K562 (cell line): ENCODE measurements around the gene VWA1. TPM values are rescaled to one million over a fixed set of nuclear protein-coding genes. Genes with fewer than 3 reads are reported as not detected.

ENCODE experiments used
- ATF4 ChIP-seq: fragments of 450-650 bp; formaldehyde crosslinking; IDR thresholded peaks from 2 replicates; pipeline ENCODE4 v1.4.0; 2022; ENCODE audit warnings: mild to moderate bottlenecking, moderate library complexity
- CTBP1 ChIP-seq: fragments of 450-650 bp; IDR thresholded peaks from 2 replicates; pipeline ENCODE4 v1.6.1; 2016; ENCODE audit warnings: borderline replicate concordance
- MYC ChIP-seq, 2 experiments: fragments of 250-450 bp in 1 of 2; sonication (Bioruptor Pico) in 1 of 2; IDR thresholded peaks; 2 replicates each; pipeline versions ENCODE4 v1.5.1 to v1.6.1; 2012 to 2021; ENCODE audit warnings: low read depth in 2 of 2, borderline replicate concordance in 1 of 2, improper control_type of control experiment in 1 of 2, low read length in 1 of 2, mild to moderate bottlenecking in 1 of 2, moderate library complexity in 1 of 2
- PHB2 ChIP-seq: fragments of 450-650 bp; IDR thresholded peaks from 2 replicates; pipeline ENCODE4 v1.6.1; 2017; ENCODE audit warnings: low read depth
- RAD21 ChIP-seq, 2 experiments: fragments of 250-450 bp in 1 of 2; fragments of 450-650 bp in 1 of 2; sonication (Bioruptor Pico) in 1 of 2; formaldehyde crosslinking in 1 of 2; IDR thresholded peaks in 1 of 2; conservative IDR thresholded peaks in 1 of 2; 2 replicates each; pipeline versions ENCODE4 v1.4.0 to v1.8.0; 2020 to 2022; ENCODE audit warnings: mild to moderate bottlenecking in 2 of 2, moderate library complexity in 1 of 2
- RFX1 ChIP-seq: fragments of 450-650 bp; IDR thresholded peaks from 2 replicates; pipeline ENCODE4 v1.6.1; 2016; ENCODE audit warnings: mild to moderate bottlenecking, moderate library complexity
- TEAD2 ChIP-seq: fragments of 450-650 bp; IDR thresholded peaks from 2 replicates; pipeline ENCODE4 v1.6.1; 2016; ENCODE audit warnings: missing genetic modification characterization, control low read depth, missing compliant biosample characterization
- XRCC4 ChIP-seq: IDR thresholded peaks from one replicate; pipeline ENCODE4 v1.6.1; 2011; ENCODE audit not compliant: insufficient read depth, insufficient read length; ENCODE audit errors: extremely low read depth
- ZBTB5 ChIP-seq: fragments of 450-650 bp; IDR thresholded peaks from 2 replicates; pipeline ENCODE4 v1.6.1; 2017; ENCODE audit warnings: antibody characterized with exemption
- ZNF134 ChIP-seq: fragments of 250-450 bp; sonication (Bioruptor Pico); conservative IDR thresholded peaks from 2 replicates; pipeline ENCODE4 v1.4.0; 2020
- ZNF311 ChIP-seq: fragments of 250-450 bp; sonication (Bioruptor Pico); IDR thresholded peaks from 2 replicates; pipeline ENCODE4 v1.4.0; 2020; ENCODE audit warnings: mild to moderate bottlenecking, moderate library complexity
- ZNF449 ChIP-seq: fragments of 250-450 bp; sonication (Bioruptor Pico); IDR thresholded peaks from 2 replicates; pipeline ENCODE4 v1.8.0; 2022; ENCODE audit warnings: moderate library complexity, mild to moderate bottlenecking, inconsistent platforms
- ZNF507 ChIP-seq: conservative IDR thresholded peaks from 2 replicates; pipeline ENCODE4 v1.6.1; 2017; ENCODE audit warnings: missing genetic modification characterization, missing compliant biosample characterization
- ZNF592 ChIP-seq: fragments of 450-650 bp; IDR thresholded peaks from 2 replicates; pipeline ENCODE4 v1.6.1; 2017; ENCODE audit warnings: antibody characterized with exemption, mild to moderate bottlenecking
- ZNF639 ChIP-seq, 2 experiments: fragments of 200-800 bp in 1 of 2; sonication (Bioruptor generic) in 1 of 2; sonication (generic) in 1 of 2; formaldehyde crosslinking in 1 of 2; IDR thresholded peaks in 1 of 2; conservative IDR thresholded peaks in 1 of 2; 2 replicates each; pipeline versions ENCODE4 v1.5.0 to v1.6.1; 2016 to 2020; ENCODE audit warnings: missing compliant biosample characterization in 1 of 2, missing genetic modification characterization in 1 of 2, missing genetic modification reagents in 1 of 2
- polyA plus RNA-seq, 8 experiments: library from polyadenylated mRNA; depleted of rRNA in 4 of 8; stranded (reverse) in 5 of 8; unstranded in 3 of 8; fragments of >200 nt; fragmentation: Nextera tagmentation in 2 of 8; fragmentation: Illumina TruSeq in 1 of 8; extraction: Ambion mirVana in 2 of 8; extraction: Trizol in 1 of 8; gene quantifications; 2 replicates each; pipeline versions ENCODE4 v1.2.1 to v1.2.3, GENCODE V29; 2011 to 2014; ENCODE audit warnings: inconsistent platforms in 1 of 8, missing spikeins in 1 of 8
- total RNA-seq, 7 experiments: library from RNA; depleted of rRNA in 6 of 7; stranded (reverse); fragments of >200 nt in 6 of 7; fragmentation: Illumina TruSeq in 2 of 7; extraction: Trizol in 2 of 7; gene quantifications; 2 replicates each; pipeline versions ENCODE4 v1.2.1 to v1.2.3, GENCODE V29; 2011 to 2021; ENCODE audit warnings: low replicate concordance in 1 of 7

The VWA1 gene
- total and polyA plus RNA-seq, 9 of the 15 experiments (the other 6 are each of a cell fraction or from before 2014, with no cell fraction given), result 0.01 to 6.4 (median 0.85) TPM

- TF ChIP-seq ZNF592 (peak; percentile 98), PHB2 (no peak), ATF4 (CRISPR knock-in tag) (peak; percentile 6; the same call in 1 of the 2 replicates), ZNF639 (CRISPR knock-in tag; conservative IDR thresholded peaks at IDR 0.05 in 1 of 2, IDR thresholded peaks at IDR 0.05 in 1 of 2) (peak in 1 of 2 experiments; percentile 86; a peak in 2 of 4 replicates), MYC (IDR thresholded peaks at IDR 0.05; ENCODE audit: low read depth, low read length) (no peak), MYC (CRISPR knock-in tag; IDR thresholded peaks at IDR 0.05; ENCODE audit: borderline replicate concordance, low read depth) (peak; percentile 82; the same call in 1 of the 2 replicates), ZNF449 (peak; percentile 79), CTBP1 (0 out of 2 replicates have a peak, but pooled peaks have one; percentile 15), RAD21 (CRISPR knock-in tag; conservative IDR thresholded peaks at IDR 0.05 in 1 of 2, IDR thresholded peaks at IDR 0.05 in 1 of 2) (no peak), RFX1 (peak; percentile 96), ZNF311 (peak; percentile 89), ZBTB5 (no peak), TEAD2 (tag) (peak; percentile 55; the same call in 1 of the 2 replicates), XRCC4 (no peak), ZNF507 (tag) (0 out of 2 replicates have a peak, but pooled peaks have one; percentile 25), ZNF134 (CRISPR knock-in tag) (peak; percentile 50; the same call in 1 of the 2 replicates)
Observed at GRCh38 chr1:1422465-1423244, 12.8 kb upstream of the VWA1 start (continued).
